Glutamatergic neuron (in vitro differentiated cells): Measurements from ENCODE around the gene MTA3. TPM values are rescaled to one million over a fixed set of nuclear protein-coding genes. Genes with fewer than 3 reads are reported as not detected.

Source experiments
- DNase-seq: peaks from one replicate; pipeline ENCODE4 v3.0.0; 2022
- H3K27ac Mint-ChIP-seq: one replicate; pipeline ENCODE4 v1.8.0; 2020; ENCODE audit warnings: mild to moderate bottlenecking, mixed read lengths, inconsistent platforms; ENCODE audit not compliant: unreplicated experiment
- H3K27me3 Mint-ChIP-seq: one replicate; pipeline ENCODE4 v1.8.0; 2020; ENCODE audit warnings: mild to moderate bottlenecking, moderate library complexity, mixed read lengths, inconsistent platforms; ENCODE audit not compliant: unreplicated experiment
- H3K36me3 Mint-ChIP-seq: one replicate; pipeline ENCODE4 v1.8.0; 2020; ENCODE audit warnings: mild to moderate bottlenecking, mixed read lengths, inconsistent platforms; ENCODE audit not compliant: unreplicated experiment
- H3K4me1 Mint-ChIP-seq: one replicate; pipeline ENCODE4 v1.8.0; 2020; ENCODE audit warnings: mild to moderate bottlenecking, low read depth, mixed read lengths, inconsistent platforms; ENCODE audit not compliant: unreplicated experiment
- H3K4me3 Mint-ChIP-seq: one replicate; pipeline ENCODE4 v1.8.0; 2020; ENCODE audit warnings: mild to moderate bottlenecking, mixed read lengths, inconsistent platforms; ENCODE audit not compliant: unreplicated experiment
- H3K9me3 Mint-ChIP-seq: one replicate; pipeline ENCODE4 v1.8.0; 2020; ENCODE audit warnings: mild to moderate bottlenecking, moderate library complexity, mixed read lengths, inconsistent platforms; ENCODE audit not compliant: unreplicated experiment
- CTCF ChIP-seq: fragments of 200-600 bp; sonication (generic); IDR thresholded peaks from one replicate; pipeline ENCODE4 v1.5.0; 2021; ENCODE audit not compliant: partially characterized antibody, unreplicated experiment
- total RNA-seq: library from RNA; stranded (reverse); fragmentation: NEBNext Ultra II Directional; extraction: Animal tissue kit (Norgen Biotek cat#: 25700); gene quantifications from one replicate; pipeline ENCODE4 v1.2.1, GENCODE V29; 2021; ENCODE audit not compliant: unreplicated experiment

Gene MTA3
- total RNA-seq, 1 donor from 2014 or later = 64.1 TPM

- no peak overlapping the region for H3K4me3 Mint-ChIP-seq
- H3K27ac Mint-ChIP-seq = no peak overlapping the region
- H3K9me3 Mint-ChIP-seq = peaks cover 4% of the 10 kb centered on the region
- H3K27me3 Mint-ChIP-seq = no peaks in the 10 kb centered on the region
- H3K4me1 Mint-ChIP-seq = peaks cover 4% of the 10 kb centered on the region
- no peak for DNase-seq
- no peak for TF ChIP-seq CTCF
- H3K36me3 Mint-ChIP-seq = peaks cover 5% of the 10 kb centered on the region
These were observed 17.3 kb downstream of the MTA3 start for GRCh38 chr2:42585779-42586178.

- Mint-ChIP-seq H3K9me3 (peaks cover 3% of the 10 kb centered on the region), H3K4me1 (peaks cover 4% of the 10 kb centered on the region), H3K27me3 (no peaks in the 10 kb centered on the region), H3K36me3 (peaks cover 5% of the 10 kb centered on the region), H3K27ac (no peak overlapping the region), H3K4me3 (no peak overlapping the region)
- no peak for DNase-seq
- no peak for TF ChIP-seq CTCF
These were observed 19.2 kb downstream of the MTA3 start for GRCh38 chr2:42587526-42588117.

GRCh38 chr2:42588121-42588520 lies 19.7 kb downstream of the MTA3 start:
- TF ChIP-seq CTCF = no peak
- Mint-ChIP-seq H3K36me3 (peaks cover 5% of the 10 kb centered on the region), H3K27me3 (no peaks in the 10 kb centered on the region), H3K27ac (no peak overlapping the region), H3K4me1 (peaks cover 4% of the 10 kb centered on the region), H3K9me3 (peaks cover 3% of the 10 kb centered on the region), H3K4me3 (no peak overlapping the region)
- DNase-seq = no peak

- DNase-seq = no peak
- Mint-ChIP-seq H3K4me3 (no peak overlapping the region), H3K27me3 (no peaks in the 10 kb centered on the region), H3K9me3 (peaks cover 3% of the 10 kb centered on the region), H3K4me1 (peaks cover 4% of the 10 kb centered on the region), H3K36me3 (peaks cover 5% of the 10 kb centered on the region), H3K27ac (no peak overlapping the region)
- no peak for TF ChIP-seq CTCF
These were observed 21.7 kb downstream of the MTA3 start for GRCh38 chr2:42590176-42590575.

- Mint-ChIP-seq H3K9me3 (no peaks in the 10 kb centered on the region), H3K27me3 (no peaks in the 10 kb centered on the region), H3K27ac (no peak overlapping the region), H3K4me1 (peaks cover 4% of the 10 kb centered on the region), H3K36me3 (no peaks in the 10 kb centered on the region), H3K4me3 (no peak overlapping the region)
- no peak for DNase-seq
- no peak for TF ChIP-seq CTCF
These were observed 24.9 kb downstream of the MTA3 start for GRCh38 chr2:42593282-42593681.
